GM23248 (cell line): ENCODE data around the gene SUFU.

Source experiments
- EZH2 ChIP-seq: fragments of 200-600 bp; sonication (generic); IDR thresholded peaks from 2 replicates; pipeline ENCODE4 v1.6.1; 2018; ENCODE audit warnings: antibody characterized with exemption, mild to moderate bottlenecking; ENCODE audit not compliant: insufficient read depth, poor library complexity, severe bottlenecking
- EZH2phosphoT487 ChIP-seq: fragments of 200-600 bp; sonication (generic); IDR thresholded peaks from 2 replicates; pipeline ENCODE4 v1.6.1; 2018; ENCODE audit warnings: antibody characterized with exemption, moderate library complexity, mild to moderate bottlenecking, low read depth; ENCODE audit not compliant: insufficient read depth

DNA sequence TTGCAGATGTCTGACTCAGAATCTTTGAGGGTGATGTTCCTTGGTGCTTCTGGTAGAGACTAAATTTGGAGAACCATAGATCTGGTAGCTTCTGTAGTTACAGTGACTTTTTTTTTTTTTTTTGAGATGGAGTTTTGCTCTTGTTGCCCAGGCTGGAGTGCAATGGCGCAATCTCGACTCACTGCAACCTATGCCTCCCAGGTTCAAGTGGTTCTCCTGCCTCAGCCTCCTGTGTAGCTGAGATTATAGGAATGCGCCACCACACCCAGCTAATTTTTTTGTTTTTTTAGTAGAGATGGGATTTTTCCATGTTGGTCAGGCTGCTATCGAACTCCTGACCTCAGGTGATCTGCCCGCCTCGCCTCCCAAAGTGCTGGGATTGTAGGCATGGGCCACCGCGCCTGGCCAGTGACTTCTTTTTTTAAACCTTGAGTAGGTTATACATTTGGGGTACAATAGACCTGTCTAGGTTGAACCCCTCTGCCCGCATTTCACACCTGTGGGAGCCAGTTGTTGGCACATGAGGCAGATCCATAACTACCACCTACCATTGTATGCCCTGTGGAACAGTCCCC, 47.0 kb downstream of the SUFU start:
- TF ChIP-seq EZH2phosphoT487: no peak
- no peak for TF ChIP-seq EZH2
